PC-3 (cell line): ENCODE measurements around the gene KLHL14. TPM values are rescaled to one million over a fixed set of nuclear protein-coding genes. Genes with fewer than 3 reads are reported as not detected.
"Not testable (repeated sequence)": the region's sequence is repeated elsewhere in the genome, so short reads cannot be mapped to it uniquely, and the experiment has no call there.

ENCODE experiments used
- ATAC-seq: fragments of 200-7000 bp; cut with Tn5 transposase; 2 replicates; pipeline ENCODE4 v1.9.1; 2020; ENCODE audit warnings: mild to moderate bottlenecking, moderate library complexity
- BruUV-seq: library from RNA; stranded (reverse); fragments of 400-500 nt; replicated peaks from 2 replicates; lab custom pipeline; 2021; lab: Mats Ljungman, UMichigan
- CTCF ChIA-PET: fragments of 300-600 bp; sonication (Branson Sonifier 250); formaldehyde crosslinking; loops from one replicate; lab custom pipeline; 2022; ENCODE audit warnings: antibody characterized with exemption; lab: Charles Lee
- POLR2A ChIA-PET: fragments of 300-600 bp; sonication (Branson Sonifier 250); formaldehyde crosslinking; loops from one replicate; lab custom pipeline; 2022; ENCODE audit warnings: antibody characterized with exemption; ENCODE audit not compliant: unreplicated experiment; lab: Charles Lee
- DNase-seq: peaks from one replicate; pipeline ENCODE4 v3.0.0-alpha.2; 2015
- H2AFZ ChIP-seq: fragments of 300-600 bp; sonication (generic); 2 replicates; pipeline ENCODE4 v1.6.0; 2016; ENCODE audit warnings: antibody characterized with exemption, low read length
- H3F3A ChIP-seq: fragments of 300-600 bp; sonication (generic); one replicate; pipeline ENCODE4 v1.6.0; 2017; ENCODE audit warnings: antibody characterized with exemption, low read length, control low read depth, mild to moderate bottlenecking; ENCODE audit not compliant: unreplicated experiment
- H3K27ac ChIP-seq: fragments of 300-600 bp; sonication (generic); 2 replicates; pipeline ENCODE4 v1.5.1; 2016; ENCODE audit warnings: mild to moderate bottlenecking, low read length
- H3K27me3 ChIP-seq: fragments of 300-600 bp; sonication (generic); 2 replicates; pipeline ENCODE4 v1.6.1; 2016; ENCODE audit warnings: low read length, mixed read lengths
- H3K36me3 ChIP-seq: fragments of 300-600 bp; sonication (generic); 2 replicates; pipeline ENCODE4 v1.6.1; 2016; ENCODE audit warnings: low read depth, mixed run types, low read length, mixed read lengths
- H3K4me1 ChIP-seq: fragments of 300-600 bp; sonication (generic); 2 replicates; pipeline ENCODE4 v1.5.1; 2016; ENCODE audit warnings: low read length; ENCODE audit not compliant: insufficient read depth
- H3K4me2 ChIP-seq: fragments of 300-600 bp; sonication (generic); 2 replicates; pipeline ENCODE4 v1.6.0; 2016; ENCODE audit warnings: low read length
- H3K4me3 ChIP-seq: fragments of 300-600 bp; sonication (generic); 2 replicates; pipeline ENCODE4 v1.5.1; 2016; ENCODE audit warnings: mild to moderate bottlenecking, low read length, mixed read lengths
- H3K79me2 ChIP-seq: fragments of 300-600 bp; sonication (generic); 2 replicates; pipeline ENCODE4 v1.6.1; 2017; ENCODE audit warnings: low read length, mixed read lengths
- H3K9ac ChIP-seq: fragments of 300-600 bp; sonication (generic); 2 replicates; pipeline ENCODE4 v1.6.0; 2016; ENCODE audit warnings: mild to moderate bottlenecking, low read length
- H3K9me2 ChIP-seq: fragments of 300-600 bp; sonication (generic); replicated peaks from 2 replicates; pipeline ENCODE4 v1.6.1; 2016; ENCODE audit warnings: mixed run types, low read length, mixed read lengths
- H3K9me3 ChIP-seq: fragments of 300-600 bp; sonication (generic); 2 replicates; pipeline ENCODE4 v1.6.1; 2016; ENCODE audit warnings: low read length, mixed read lengths
- H4K20me1 ChIP-seq: fragments of 300-600 bp; sonication (generic); 2 replicates; pipeline ENCODE4 v1.6.1; 2016; ENCODE audit warnings: low read length, mixed read lengths
- CTCF ChIP-seq: fragments of 300-600 bp; sonication (generic); conservative IDR thresholded peaks from 2 replicates; pipeline ENCODE4 v1.5.1; 2017; ENCODE audit warnings: antibody characterized with exemption, low read depth, mild to moderate bottlenecking, low read length
- EZH2 ChIP-seq: fragments of 300-600 bp; sonication (generic); IDR thresholded peaks from one replicate; pipeline ENCODE4 v1.6.1; 2017; ENCODE audit warnings: antibody characterized with exemption, mild to moderate bottlenecking, low read length; ENCODE audit not compliant: unreplicated experiment
- EZH2phosphoT487 ChIP-seq: fragments of 300-600 bp; sonication (generic); IDR thresholded peaks from 2 replicates; pipeline ENCODE4 v1.6.1; 2018; ENCODE audit warnings: mild to moderate bottlenecking, antibody characterized with exemption, low read length, borderline replicate concordance
- intact Hi-C: fragments of 100-400 bp; cut with micrococcal nuclease; formaldehyde crosslinking; loops from 2 replicates; pipeline ENCODE4 v1.9.0; 2023
- total RNA-seq: library from RNA; depleted of rRNA; stranded (reverse); fragments of >200 nt; gene quantifications from 2 replicates; pipeline ENCODE4 v1.2.3, GENCODE V29; 2014

Gene KLHL14
- total RNA-seq, 1 experiment from 2014 or later: not detected

DNA sequence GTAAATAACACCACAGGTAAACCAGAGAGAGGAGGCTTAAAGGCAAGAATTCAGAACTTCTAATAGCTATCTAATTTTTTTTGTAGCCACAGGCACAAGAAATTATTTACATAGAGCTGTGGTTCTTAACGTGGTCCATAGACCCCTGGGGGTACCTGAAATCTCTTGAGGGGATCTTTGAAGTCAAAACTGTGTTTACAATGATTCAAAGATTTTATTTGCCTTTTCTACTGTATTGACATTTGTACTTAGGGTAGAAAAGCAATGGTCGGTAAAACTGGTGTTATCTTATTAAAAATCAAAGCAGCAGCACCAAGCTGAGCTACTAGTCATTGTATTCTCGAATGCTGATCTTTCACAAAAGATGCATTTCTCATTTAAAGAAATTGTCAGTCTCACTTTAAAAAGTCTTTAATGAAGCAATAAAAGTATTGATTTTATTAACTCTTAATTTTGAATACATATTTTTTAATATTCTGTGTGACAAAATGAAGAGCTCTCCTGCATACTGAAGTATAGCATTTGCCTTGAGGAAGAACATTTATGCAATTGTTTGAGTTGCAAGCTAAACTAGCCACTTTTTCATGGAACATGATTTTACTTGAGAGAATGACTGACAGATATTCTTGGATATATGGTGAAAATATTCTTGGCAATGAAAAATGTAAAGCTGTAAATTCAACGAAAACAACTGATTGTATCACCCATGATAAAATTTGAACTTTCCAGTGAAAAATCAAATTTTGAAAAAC, 25.6 kb upstream of the KLHL14 start:
- BruUV-seq: no TSS peak
- H3F3A ChIP-seq: no peaks in the 10 kb centered on the region
- ChIA-PET CTCF (no interaction called here), POLR2A (no interaction called here)
- no peak overlapping the region for H3K27ac ChIP-seq
- no peak overlapping the region for H2AFZ ChIP-seq
- H3K9me3 ChIP-seq: no peaks in the 10 kb centered on the region
- ATAC-seq: no peak
- intact Hi-C loops: no loop called here
- no peak overlapping the region for H3K4me3 ChIP-seq
- no peaks in the 10 kb centered on the region for H4K20me1 ChIP-seq
- H3K9me2 ChIP-seq: no peaks in the 10 kb centered on the region
- no peak overlapping the region for H3K4me2 ChIP-seq
- H3K9ac ChIP-seq: no peak overlapping the region
- H3K79me2 ChIP-seq: no peaks in the 10 kb centered on the region
- H3K36me3 ChIP-seq: no peaks in the 10 kb centered on the region
- no peaks in the 10 kb centered on the region for H3K27me3 ChIP-seq
- TF ChIP-seq EZH2 (no peak), EZH2phosphoT487 (no peak), CTCF (no peak)
- no peaks in the 10 kb centered on the region for H3K4me1 ChIP-seq
- DNase-seq: no peak

DNA sequence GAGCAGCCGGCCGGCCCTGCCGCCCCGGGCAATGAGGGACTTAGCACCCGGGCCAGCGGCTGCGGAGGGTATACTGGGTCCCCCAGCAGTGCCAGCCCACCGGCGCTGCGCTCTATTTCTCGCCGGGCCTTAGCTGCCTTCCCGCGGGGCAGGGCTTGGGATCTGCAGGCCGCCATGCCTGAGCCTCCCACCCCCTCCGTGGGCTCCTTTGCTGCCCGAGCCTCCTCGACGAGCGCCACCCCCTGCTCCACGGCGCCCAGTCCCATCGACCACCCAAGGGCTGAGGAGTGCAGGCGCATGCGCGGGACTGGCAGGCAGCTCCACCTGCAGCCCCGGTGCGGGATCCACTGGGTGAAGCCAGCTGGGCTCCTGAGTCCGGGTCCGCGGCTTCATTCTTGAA, 21.8 kb upstream of the KLHL14 start:
- CTCF ChIA-PET, intact Hi-C loops, POLR2A ChIA-PET: not testable (repeated sequence)

DNA sequence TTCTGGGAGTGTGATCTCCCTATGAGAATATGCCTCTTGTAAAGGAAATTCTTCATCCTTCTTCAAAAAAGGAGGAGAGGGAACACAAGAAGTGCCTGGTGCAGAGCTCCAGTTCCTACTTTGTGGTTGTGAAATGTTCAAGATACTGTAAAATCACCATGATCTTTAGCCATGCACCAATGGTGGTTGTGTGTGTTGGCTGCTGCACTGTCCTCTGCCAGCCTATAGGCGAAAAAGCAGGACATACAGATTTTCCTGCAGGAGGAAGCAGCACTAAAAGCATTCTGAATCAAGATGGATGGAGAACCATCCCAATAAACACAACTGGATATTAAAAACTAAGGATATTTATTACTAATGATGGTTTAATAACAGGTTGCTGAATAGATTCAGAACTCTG, 6.2 kb upstream of the KLHL14 start:
- BruUV-seq: no TSS peak
- DNase-seq: no peak
- ChIA-PET POLR2A (no interaction called here), CTCF (no interaction called here)
- Histone ChIP-seq H3K9me3 (no peaks in the 10 kb centered on the region), H2AFZ (no peak overlapping the region), H3F3A (no peaks in the 10 kb centered on the region), H3K9ac (no peak overlapping the region), H3K4me2 (no peak overlapping the region), H3K27ac (no peak overlapping the region), H3K36me3 (no peaks in the 10 kb centered on the region), H3K79me2 (no peaks in the 10 kb centered on the region), H4K20me1 (no peaks in the 10 kb centered on the region), H3K4me3 (no peak overlapping the region), H3K9me2 (no peaks in the 10 kb centered on the region), H3K4me1 (no peaks in the 10 kb centered on the region), H3K27me3 (no peaks in the 10 kb centered on the region)
- ATAC-seq: no peak
- no peak for TF ChIP-seq EZH2phosphoT487
- no peak for TF ChIP-seq CTCF
- TF ChIP-seq EZH2: no peak
- intact Hi-C loops: no loop called here

More for the DNA sequence above, 21.8 kb upstream of the KLHL14 start:
- H3K36me3 ChIP-seq, H3K79me2 ChIP-seq, H3K9ac ChIP-seq, BruUV-seq, H3K27ac ChIP-seq, H3K4me1 ChIP-seq, H4K20me1 ChIP-seq, H3K4me2 ChIP-seq, H3K9me2 ChIP-seq, H3K9me3 ChIP-seq, H2AFZ ChIP-seq, ATAC-seq, H3K27me3 ChIP-seq, DNase-seq, H3F3A ChIP-seq, H3K4me3 ChIP-seq: not testable (repeated sequence)
